DND-41 (cell line): ENCODE measurements around the gene HOXB8.

Experiments used
- ATAC-seq: fragments of 200-7000 bp; cut with Tn5 transposase; 3 replicates; pipeline ENCODE4 v1.9.1; 2021; ENCODE audit warnings: low read depth; ENCODE audit not compliant: insufficient read depth
- DNase-seq: peaks from one replicate; pipeline ENCODE4 v3.0.0-alpha.2; 2020
- H2AFZ ChIP-seq: 2 replicates; pipeline ENCODE4 v1.6.0; 2012; ENCODE audit warnings: low read depth, low read length
- H3K27ac ChIP-seq: 2 replicates; pipeline ENCODE4 v1.5.1; 2012; ENCODE audit warnings: low read length, inconsistent platforms
- H3K27me3 ChIP-seq: fragments of 200-600 bp; sonication (generic); 2 replicates; pipeline ENCODE4 v1.6.0; 2012; ENCODE audit warnings: low read length, mild to moderate bottlenecking, inconsistent platforms; ENCODE audit not compliant: insufficient read depth, poor library complexity
- H3K36me3 ChIP-seq: 2 replicates; pipeline ENCODE4 v1.5.1; 2012; ENCODE audit warnings: low read length, inconsistent platforms; ENCODE audit not compliant: insufficient read depth
- H3K4me1 ChIP-seq: 2 replicates; pipeline ENCODE4 v1.5.1; 2012; ENCODE audit warnings: mild to moderate bottlenecking, low read length; ENCODE audit not compliant: insufficient read depth
- H3K4me2 ChIP-seq: 2 replicates; pipeline ENCODE4 v1.6.0; 2012; ENCODE audit warnings: mild to moderate bottlenecking, moderate library complexity, low read length, inconsistent platforms; ENCODE audit not compliant: insufficient read depth
- H3K4me3 ChIP-seq, 2 experiments: fragments of 200-600 bp in 1 of 2; shearing (Covaris generic) in 1 of 2; 2 replicates each; pipeline ENCODE4 v1.5.1; 2012 to 2016; ENCODE audit warnings: inconsistent platforms in 2 of 2, low read length in 2 of 2, mild to moderate bottlenecking in 2 of 2, low read depth in 1 of 2, moderate library complexity in 1 of 2
- H3K79me2 ChIP-seq: 2 replicates; pipeline ENCODE4 v1.6.0; 2012; ENCODE audit warnings: low read length, inconsistent platforms; ENCODE audit not compliant: insufficient read depth
- H3K9ac ChIP-seq: 2 replicates; pipeline ENCODE4 v1.6.0; 2012; ENCODE audit warnings: low read depth, mild to moderate bottlenecking, inconsistent platforms, low read length, moderate library complexity
- H3K9me3 ChIP-seq: 2 replicates; pipeline ENCODE4 v1.5.1; 2012; ENCODE audit warnings: low read length, moderate library complexity, mild to moderate bottlenecking, inconsistent platforms; ENCODE audit not compliant: insufficient read depth, severe bottlenecking
- H4K20me1 ChIP-seq: 2 replicates; pipeline ENCODE4 v1.6.0; 2012; ENCODE audit warnings: low read length; ENCODE audit not compliant: insufficient read depth
- EZH2 ChIP-seq: IDR thresholded peaks from 3 replicates; pipeline ENCODE4 v1.6.1; 2012; ENCODE audit warnings: borderline replicate concordance, low read depth, mild to moderate bottlenecking, moderate library complexity, low read length, inconsistent platforms; ENCODE audit not compliant: severe bottlenecking
- TF ChIP-seq, protein P1 (sequence below): IDR thresholded peaks from 2 replicates; pipeline ENCODE4 v1.5.1; 2012; ENCODE audit warnings: borderline replicate concordance, low read length, moderate library complexity, mild to moderate bottlenecking; ENCODE audit not compliant: poor library complexity, severe bottlenecking; ENCODE audit errors: extremely low read depth

HOXB8 gene

DNA sequence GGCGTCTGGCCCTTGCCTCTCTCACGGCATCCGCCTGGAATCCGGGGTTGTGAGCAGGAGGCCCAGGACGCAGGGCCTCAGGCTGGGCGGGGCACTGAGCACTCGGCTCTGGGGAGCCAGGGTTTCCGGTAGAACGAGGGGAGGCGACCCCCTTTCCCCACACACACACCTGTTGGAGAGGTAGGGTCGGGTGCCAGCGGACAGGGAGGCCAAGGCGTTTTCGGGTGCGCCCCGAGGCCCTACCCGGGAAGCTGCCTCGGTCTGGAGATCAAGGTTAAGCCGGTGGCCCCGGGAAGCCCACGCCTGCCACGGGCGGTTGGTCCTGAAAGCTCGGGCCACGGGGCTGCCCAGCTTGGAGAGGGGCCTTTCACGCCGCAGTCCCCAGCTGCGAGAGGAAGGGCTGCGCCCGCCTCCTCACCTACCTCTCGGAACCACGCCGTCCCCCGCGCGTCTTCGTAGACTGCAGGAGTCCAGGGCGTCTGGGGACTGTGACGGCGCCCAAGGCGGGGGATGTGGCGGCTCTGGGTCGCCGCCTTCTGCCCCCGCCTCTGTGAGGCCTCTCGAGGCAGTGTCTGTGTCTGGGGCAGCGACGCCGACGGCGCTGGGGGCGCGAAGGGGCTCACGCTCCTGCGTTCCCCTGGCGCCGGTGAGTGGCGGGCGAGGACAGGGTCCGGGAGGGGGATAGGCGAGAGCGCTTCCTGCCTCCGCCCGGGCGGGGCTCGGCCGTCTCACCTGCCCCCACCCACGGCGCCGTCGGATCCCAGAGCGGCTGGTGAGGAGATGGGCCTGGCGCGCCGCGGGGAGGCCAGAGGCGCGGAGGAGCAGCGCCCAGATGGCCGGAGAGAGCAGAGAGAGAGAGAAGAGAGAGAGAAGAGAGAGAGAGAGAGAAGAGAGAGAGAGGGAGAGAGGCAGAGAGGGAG is 31.4 kb upstream of the HOXB8 start:
- Histone ChIP-seq H3K4me3 (no peak overlapping the region), H3K27ac (no peak overlapping the region), H3K27me3 (peaks cover 9% of the 10 kb centered on the region), H3K4me2 (no peak overlapping the region), H4K20me1 (no peaks in the 10 kb centered on the region), H3K9ac (no peak overlapping the region), H3K4me1 (no peaks in the 10 kb centered on the region), H3K79me2 (no peaks in the 10 kb centered on the region), H2AFZ (no peak overlapping the region), H3K36me3 (no peaks in the 10 kb centered on the region), H3K9me3 (no peaks in the 10 kb centered on the region)
- DNase-seq (no peak), ATAC-seq (no peak)
- no peak for TF ChIP-seq EZH2
- TF ChIP-seq, protein P1, sequence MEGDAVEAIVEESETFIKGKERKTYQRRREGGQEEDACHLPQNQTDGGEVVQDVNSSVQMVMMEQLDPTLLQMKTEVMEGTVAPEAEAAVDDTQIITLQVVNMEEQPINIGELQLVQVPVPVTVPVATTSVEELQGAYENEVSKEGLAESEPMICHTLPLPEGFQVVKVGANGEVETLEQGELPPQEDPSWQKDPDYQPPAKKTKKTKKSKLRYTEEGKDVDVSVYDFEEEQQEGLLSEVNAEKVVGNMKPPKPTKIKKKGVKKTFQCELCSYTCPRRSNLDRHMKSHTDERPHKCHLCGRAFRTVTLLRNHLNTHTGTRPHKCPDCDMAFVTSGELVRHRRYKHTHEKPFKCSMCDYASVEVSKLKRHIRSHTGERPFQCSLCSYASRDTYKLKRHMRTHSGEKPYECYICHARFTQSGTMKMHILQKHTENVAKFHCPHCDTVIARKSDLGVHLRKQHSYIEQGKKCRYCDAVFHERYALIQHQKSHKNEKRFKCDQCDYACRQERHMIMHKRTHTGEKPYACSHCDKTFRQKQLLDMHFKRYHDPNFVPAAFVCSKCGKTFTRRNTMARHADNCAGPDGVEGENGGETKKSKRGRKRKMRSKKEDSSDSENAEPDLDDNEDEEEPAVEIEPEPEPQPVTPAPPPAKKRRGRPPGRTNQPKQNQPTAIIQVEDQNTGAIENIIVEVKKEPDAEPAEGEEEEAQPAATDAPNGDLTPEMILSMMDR = no peak

DNA sequence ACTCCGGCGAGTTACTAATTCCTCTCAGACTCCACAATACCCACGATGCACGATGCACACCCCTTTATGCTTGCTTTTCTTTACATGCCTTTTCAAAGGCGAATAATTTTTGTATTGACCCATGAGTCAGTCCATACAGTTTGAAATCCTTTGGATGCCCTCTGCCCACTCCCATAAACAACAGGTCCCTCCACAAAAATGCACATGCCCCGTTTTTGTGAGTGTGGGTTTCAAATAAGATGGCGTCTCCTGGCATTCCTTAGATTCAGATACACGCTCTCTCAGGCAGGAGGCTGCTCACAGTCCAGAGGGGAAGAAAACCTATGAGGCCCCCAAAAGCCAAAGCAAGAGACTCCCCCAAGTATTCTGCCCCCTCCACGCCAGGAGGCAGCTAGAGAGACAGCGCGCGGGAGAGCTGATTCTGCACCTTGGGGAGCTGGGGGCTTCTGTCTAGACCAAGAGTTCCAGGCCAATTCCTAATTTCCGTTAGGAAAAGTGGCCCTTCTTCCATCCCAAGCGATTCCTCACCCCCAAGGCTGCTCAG is 30.6 kb upstream of the HOXB8 start:
- no peaks in the 10 kb centered on the region for H3K4me1 ChIP-seq
- H3K79me2 ChIP-seq = no peaks in the 10 kb centered on the region
- no peak overlapping the region for H3K27ac ChIP-seq
- no peaks in the 10 kb centered on the region for H3K36me3 ChIP-seq
- H3K9ac ChIP-seq = no peak overlapping the region
- H3K4me2 ChIP-seq = no peak overlapping the region
- no peak for ATAC-seq
- TF ChIP-seq, protein P1 = no peak
- no peak for TF ChIP-seq EZH2
- peaks cover 9% of the 10 kb centered on the region for H3K27me3 ChIP-seq
- no peaks in the 10 kb centered on the region for H3K9me3 ChIP-seq
- no peak for DNase-seq
- no peak overlapping the region for H2AFZ ChIP-seq
- no peaks in the 10 kb centered on the region for H4K20me1 ChIP-seq
- H3K4me3 ChIP-seq = no peak overlapping the region

DNA sequence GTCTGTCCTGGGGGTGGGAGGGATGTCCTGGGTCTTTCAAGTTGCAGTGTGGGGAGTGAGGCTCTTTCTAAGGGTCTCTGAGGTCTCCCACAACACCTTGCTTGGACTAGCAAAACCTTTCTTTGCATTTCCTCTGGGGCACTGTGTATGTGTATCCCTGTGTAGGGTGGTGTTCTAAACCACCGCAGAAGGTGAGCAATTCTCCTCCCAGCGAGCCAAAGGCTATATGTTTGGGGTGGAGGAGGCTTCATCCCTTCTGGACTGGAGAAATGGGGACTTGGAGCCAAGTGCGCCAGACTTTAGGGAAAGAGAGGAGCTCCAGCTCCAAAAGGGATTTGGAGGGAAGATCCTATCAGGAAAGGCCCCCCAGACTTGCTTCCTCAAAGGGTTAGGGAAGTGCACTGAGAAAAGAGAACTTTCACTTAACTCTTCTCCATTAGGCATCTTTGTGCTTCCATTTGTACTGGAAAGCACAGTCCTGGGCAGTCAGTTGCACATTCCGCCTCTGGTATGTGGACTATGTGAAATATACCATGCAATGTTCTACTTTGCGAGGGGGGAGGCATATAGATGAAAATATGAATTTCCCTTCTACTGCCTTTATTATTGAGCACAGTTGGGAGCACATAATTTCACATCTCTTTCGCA is 29.9 kb upstream of the HOXB8 start:
- no peak for TF ChIP-seq EZH2
- TF ChIP-seq, protein P1 = no peak
- no peak for DNase-seq
- no peaks in the 10 kb centered on the region for H3K36me3 ChIP-seq
- no peaks in the 10 kb centered on the region for H3K79me2 ChIP-seq
- no peak overlapping the region for H3K9ac ChIP-seq
- H3K4me1 ChIP-seq = no peaks in the 10 kb centered on the region
- H2AFZ ChIP-seq = no peak overlapping the region
- peaks cover 15% of the 10 kb centered on the region for H3K27me3 ChIP-seq
- H3K27ac ChIP-seq = no peak overlapping the region
- ATAC-seq = no peak
- H3K9me3 ChIP-seq = no peaks in the 10 kb centered on the region
- H3K4me2 ChIP-seq = no peak overlapping the region
- H3K4me3 ChIP-seq = no peak overlapping the region
- no peaks in the 10 kb centered on the region for H4K20me1 ChIP-seq
